ENCODE measurements around the gene GRIK3. TPM values are rescaled to one million over a fixed set of nuclear protein-coding genes. Genes with fewer than 3 reads are reported as not detected.

The GRIK3 gene
- total and polyA plus RNA-seq, 2 experiments from 2014 or later = under 0.01 TPM; not detected in 1

DNA sequence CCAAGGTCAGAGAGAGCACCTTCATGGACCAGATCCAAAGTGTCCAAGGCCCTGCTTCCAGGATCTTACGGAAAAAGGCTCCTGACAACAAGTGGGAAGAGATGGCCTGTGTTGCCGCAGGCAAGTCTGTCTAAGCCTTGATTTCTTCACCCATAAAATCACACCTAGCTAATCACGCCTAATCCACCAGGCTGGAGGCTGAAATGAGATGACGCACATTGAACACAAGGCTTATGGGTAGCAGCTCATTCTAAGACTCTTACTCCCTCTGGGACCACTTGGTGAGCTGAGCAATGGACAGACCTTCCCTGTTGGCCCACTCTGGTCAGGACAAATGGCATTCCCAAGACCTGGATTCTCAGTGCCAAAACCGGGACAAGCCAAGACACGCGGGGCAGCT, 38.2 kb downstream of the GRIK3 start:
- Histone ChIP-seq H3K4me1 (ENCODE audit: insufficient read depth) (no peaks in the 10 kb centered on the region), H3K9me3 (ENCODE audit: low read depth) (no peaks in the 10 kb centered on the region), H3K79me2 (no peaks in the 10 kb centered on the region), H3K9me2 (replicated peaks; ENCODE audit: insufficient read depth) (no peaks in the 10 kb centered on the region), H2AFZ (no peak overlapping the region), H3K4me3 (no peak overlapping the region), H3K36me3 (replicated peaks; ENCODE audit: insufficient read depth, low read depth) (no peaks in the 10 kb centered on the region), H4K20me1 (ENCODE audit: insufficient read depth, poor library complexity, severe bottlenecking) (no peaks in the 10 kb centered on the region), H3K27ac (no peak overlapping the region), H3K27me3 (peaks cover 4% of the 10 kb centered on the region), H3K4me2 (no peak overlapping the region)
- TF ChIP-seq EZH2 (IDR thresholded peaks at IDR 0.05; ENCODE audit: borderline replicate concordance) (no peak), CTCF (IDR thresholded peaks at IDR 0.05; ENCODE audit: poor library complexity) (no peak), EZH2phosphoT487 (IDR thresholded peaks at IDR 0.05; ENCODE audit: low read depth, severe bottlenecking, unreplicated experiment) (no peak)
- 80% methylated on average over 7 of the region's 7 CpGs for WGBS (ENCODE audit: low lambda C conversion rate, missing lambda C conversion rate)
- DNase-seq (ENCODE audit: low spot score) = no peak

GRCh38 chr1:36994868-36995267, 39.4 kb downstream of the GRIK3 start:
- TF ChIP-seq EZH2phosphoT487 (IDR thresholded peaks at IDR 0.05; ENCODE audit: low read depth, severe bottlenecking, unreplicated experiment) (no peak), CTCF (IDR thresholded peaks at IDR 0.05; ENCODE audit: poor library complexity) (no peak), EZH2 (IDR thresholded peaks at IDR 0.05; ENCODE audit: borderline replicate concordance) (no peak)
- no peak overlapping the region for H3K27ac ChIP-seq
- no peak overlapping the region for H3K4me3 ChIP-seq
- WGBS (ENCODE audit: low lambda C conversion rate, missing lambda C conversion rate) = 73% methylated on average over 8 of the region's 8 CpGs
- no peak for DNase-seq (ENCODE audit: low spot score)
- no peak overlapping the region for H3K4me2 ChIP-seq
- no peaks in the 10 kb centered on the region for H3K9me3 ChIP-seq (ENCODE audit: low read depth)
- no peaks in the 10 kb centered on the region for H3K36me3 ChIP-seq (replicated peaks; ENCODE audit: insufficient read depth, low read depth)
- no peak overlapping the region for H2AFZ ChIP-seq
- H4K20me1 ChIP-seq (ENCODE audit: insufficient read depth, poor library complexity, severe bottlenecking) = no peaks in the 10 kb centered on the region
- no peaks in the 10 kb centered on the region for H3K79me2 ChIP-seq
- no peaks in the 10 kb centered on the region for H3K4me1 ChIP-seq (ENCODE audit: insufficient read depth)
- H3K27me3 ChIP-seq = no peaks in the 10 kb centered on the region
- H3K9me2 ChIP-seq (replicated peaks; ENCODE audit: insufficient read depth) = no peaks in the 10 kb centered on the region

GRCh38 chr1:36994294-36994693, 40.0 kb downstream of the GRIK3 start:
- no peak for DNase-seq (ENCODE audit: low spot score)
- Histone ChIP-seq H3K27ac (no peak overlapping the region), H3K4me1 (ENCODE audit: insufficient read depth) (no peaks in the 10 kb centered on the region), H3K79me2 (no peaks in the 10 kb centered on the region), H3K4me2 (no peak overlapping the region), H2AFZ (no peak overlapping the region), H3K9me2 (replicated peaks; ENCODE audit: insufficient read depth) (no peaks in the 10 kb centered on the region), H3K4me3 (no peak overlapping the region), H4K20me1 (ENCODE audit: insufficient read depth, poor library complexity, severe bottlenecking) (no peaks in the 10 kb centered on the region), H3K27me3 (no peaks in the 10 kb centered on the region), H3K9me3 (ENCODE audit: low read depth) (no peaks in the 10 kb centered on the region), H3K36me3 (replicated peaks; ENCODE audit: insufficient read depth, low read depth) (no peaks in the 10 kb centered on the region)
- 87% methylated on average over 2 of the region's 2 CpGs for WGBS (ENCODE audit: low lambda C conversion rate, missing lambda C conversion rate)
- TF ChIP-seq EZH2 (IDR thresholded peaks at IDR 0.05; ENCODE audit: borderline replicate concordance) = no peak
- no peak for TF ChIP-seq EZH2phosphoT487 (IDR thresholded peaks at IDR 0.05; ENCODE audit: low read depth, severe bottlenecking, unreplicated experiment)
- TF ChIP-seq CTCF (IDR thresholded peaks at IDR 0.05; ENCODE audit: poor library complexity) = no peak
